ENCODE data around the gene UST.

- TF ChIP-seq CTCF (IDR thresholded peaks at IDR 0.05), result no peak
- TF ChIP-seq POLR2A (IDR thresholded peaks at IDR 0.05), result no peak
- TF ChIP-seq EP300 (IDR thresholded peaks at IDR 0.05), result no peak
These were observed 344.1 kb downstream of the UST start for GRCh38 chr6:149090937-149091336.
